Measurements from ENCODE around the gene DPM2.

DNA sequence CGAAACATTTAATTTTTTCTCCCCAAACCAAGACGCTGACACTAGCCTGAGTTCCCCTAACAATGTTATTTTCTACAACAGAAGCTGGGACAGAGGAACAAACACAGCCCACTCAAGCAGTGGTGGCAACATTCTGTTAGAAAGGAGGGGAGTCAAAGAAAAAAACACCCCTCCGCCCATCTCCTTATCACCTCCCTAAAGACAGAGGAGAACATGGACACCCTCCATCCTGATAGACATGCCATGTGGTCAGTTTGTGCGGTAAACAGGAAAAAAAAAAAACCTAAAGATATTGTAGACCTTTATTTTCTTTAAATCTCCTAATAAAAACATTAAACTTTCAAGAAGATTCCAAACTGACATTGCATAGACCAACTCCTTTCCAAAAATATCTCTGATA lies 2.9 kb upstream of the DPM2 start:
- TF ChIP-seq, protein P1, sequence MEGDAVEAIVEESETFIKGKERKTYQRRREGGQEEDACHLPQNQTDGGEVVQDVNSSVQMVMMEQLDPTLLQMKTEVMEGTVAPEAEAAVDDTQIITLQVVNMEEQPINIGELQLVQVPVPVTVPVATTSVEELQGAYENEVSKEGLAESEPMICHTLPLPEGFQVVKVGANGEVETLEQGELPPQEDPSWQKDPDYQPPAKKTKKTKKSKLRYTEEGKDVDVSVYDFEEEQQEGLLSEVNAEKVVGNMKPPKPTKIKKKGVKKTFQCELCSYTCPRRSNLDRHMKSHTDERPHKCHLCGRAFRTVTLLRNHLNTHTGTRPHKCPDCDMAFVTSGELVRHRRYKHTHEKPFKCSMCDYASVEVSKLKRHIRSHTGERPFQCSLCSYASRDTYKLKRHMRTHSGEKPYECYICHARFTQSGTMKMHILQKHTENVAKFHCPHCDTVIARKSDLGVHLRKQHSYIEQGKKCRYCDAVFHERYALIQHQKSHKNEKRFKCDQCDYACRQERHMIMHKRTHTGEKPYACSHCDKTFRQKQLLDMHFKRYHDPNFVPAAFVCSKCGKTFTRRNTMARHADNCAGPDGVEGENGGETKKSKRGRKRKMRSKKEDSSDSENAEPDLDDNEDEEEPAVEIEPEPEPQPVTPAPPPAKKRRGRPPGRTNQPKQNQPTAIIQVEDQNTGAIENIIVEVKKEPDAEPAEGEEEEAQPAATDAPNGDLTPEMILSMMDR (IDR thresholded peaks at IDR 0.05), result no peak
- TF ChIP-seq POLR2A (IDR thresholded peaks at IDR 0.05), result no peak
